Epithelial cell of proximal tubule (primary cell): ENCODE measurements around the gene GPC1. TPM values are rescaled to one million over a fixed set of nuclear protein-coding genes. Genes with fewer than 3 reads are reported as not detected.

ENCODE experiments used
- DNase-seq: peaks from one replicate; pipeline ENCODE4 v3.0.0-alpha.2; 2011; ENCODE audit warnings: low read depth
- H3K4me3 ChIP-seq: 2 replicates; pipeline ENCODE4 v1.5.1; 2011; ENCODE audit warnings: low read depth, mild to moderate bottlenecking, low read length
- CTCF ChIP-seq: conservative IDR thresholded peaks from 2 replicates; pipeline ENCODE4 v1.5.1; 2012; ENCODE audit warnings: low read depth, mild to moderate bottlenecking, low read length
- total RNA-seq: library from RNA; depleted of rRNA; stranded (reverse); fragments of >200 nt; gene quantifications from 2 replicates; pipeline ENCODE4 v1.2.3, GENCODE V29; 2015

GPC1 gene
- total RNA-seq, 1 donor from 2014 or later = 45.4 TPM

GRCh38 chr2:240410808-240411207 is 24.7 kb upstream of the GPC1 start:
- no peak for TF ChIP-seq CTCF

GRCh38 chr2:240411261-240412160 is 24.0 kb upstream of the GPC1 start:
- no peak overlapping the region for H3K4me3 ChIP-seq
- TF ChIP-seq CTCF = no peak
- no peak for DNase-seq

More at GRCh38 chr2:240410808-240411207, 24.7 kb upstream of the GPC1 start:
- no peak overlapping the region for H3K4me3 ChIP-seq
- DNase-seq = no peak

- no peak for DNase-seq
- TF ChIP-seq CTCF = no peak
- no peak overlapping the region for H3K4me3 ChIP-seq
These were observed 23.1 kb upstream of the GPC1 start for GRCh38 chr2:240412211-240412861.

- H3K4me3 ChIP-seq = no peak overlapping the region
- TF ChIP-seq CTCF = no peak
- DNase-seq = no peak
These were observed 22.3 kb upstream of the GPC1 start for GRCh38 chr2:240412975-240413812.

- no peak for TF ChIP-seq CTCF
- no peak overlapping the region for H3K4me3 ChIP-seq
- no peak for DNase-seq
These were observed 21.5 kb upstream of the GPC1 start for GRCh38 chr2:240413813-240414429.

- TF ChIP-seq CTCF = no peak
- no peak for DNase-seq
- H3K4me3 ChIP-seq = no peak overlapping the region
These were observed 18.6 kb upstream of the GPC1 start for GRCh38 chr2:240416821-240417220.
